ENCODE measurements around the gene EYA2. TPM values are rescaled to one million over a fixed set of nuclear protein-coding genes. Genes with fewer than 3 reads are reported as not detected.

EYA2 gene
- total RNA-seq, 1 experiment from 2014 or later = 0.74 TPM

DNA sequence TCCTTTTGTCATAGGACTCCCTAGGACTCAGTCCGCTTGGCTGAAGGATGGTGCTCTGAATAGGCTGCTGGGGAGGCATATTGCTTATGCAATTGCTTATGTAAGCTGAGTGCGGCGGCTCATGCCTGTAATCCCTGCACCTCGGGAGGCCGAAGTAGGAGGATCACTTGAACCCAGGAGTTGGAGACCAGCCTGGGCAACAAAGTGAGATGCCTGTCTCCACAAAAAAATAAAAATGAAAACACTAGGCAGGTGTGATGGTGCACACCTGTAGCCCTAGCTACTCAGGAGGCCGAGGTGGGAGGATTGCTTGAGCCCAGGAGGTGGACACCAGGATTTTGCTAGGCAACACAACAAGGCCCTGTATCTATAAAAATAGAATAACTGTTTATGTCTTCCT is 81.3 kb downstream of the EYA2 start:
- no peak overlapping the region for H4K8ac ChIP-seq (replicated peaks; ENCODE audit: insufficient read length, low read depth, low read length)
- no peak overlapping the region for H2BK5ac ChIP-seq (ENCODE audit: insufficient read length, low read length)
- H3K4ac ChIP-seq (ENCODE audit: low read depth, low read length) = no peak overlapping the region
- no peak overlapping the region for H2BK12ac ChIP-seq (ENCODE audit: insufficient read length, low read depth, low read length)
- no peak overlapping the region for H4K91ac ChIP-seq (ENCODE audit: insufficient read length, low read depth, low read length)
- H3K4me2 ChIP-seq (ENCODE audit: insufficient read depth, insufficient read length, low read length) = no peak overlapping the region
- Mint-ChIP-seq H3K4me3 (no peak overlapping the region), H3K27ac (peak overlapping the region in 1 of 3 experiments; percentile 56; a peak in 1 of 7 replicates), H3K27me3 (ENCODE audit: low read depth) (peaks cover 4% of the 10 kb centered on the region; the same call in 1 of the 2 replicates), H3K4me1 (peaks cover 16 to 21% of the 10 kb centered on the region in 2 experiments), H3K36me3 (ENCODE audit: insufficient read depth in 1 of 3, low read depth in 3 of 3) (no peaks in the 10 kb centered on the region), H3K9me3 (no peaks in the 10 kb centered on the region)
- no peak overlapping the region for H3K56ac ChIP-seq (ENCODE audit: insufficient read length, low read depth, low read length)
- no peaks in the 10 kb centered on the region for H4K20me1 ChIP-seq (ENCODE audit: control insufficient read depth, insufficient read depth, insufficient read length)
- H3K14ac ChIP-seq (ENCODE audit: insufficient read depth, low read length) = no peak overlapping the region
- no peak overlapping the region for H3K27ac ChIP-seq (ENCODE audit: insufficient read length, low read depth, low read length)
- no CpG with 5 or more reads among the region's 6 CpGs for WGBS (ENCODE audit: extremely low coverage, insufficient read length, low lambda C conversion rate)
- H3K79me2 ChIP-seq (ENCODE audit: insufficient read depth, low read length) = no peaks in the 10 kb centered on the region
- H3K23me2 ChIP-seq (ENCODE audit: insufficient read length, low read depth, low read length, poor library complexity, severe bottlenecking) = no peaks in the 10 kb centered on the region
- H2AK5ac ChIP-seq (ENCODE audit: insufficient read length, low read length) = no peak overlapping the region
- H3K27me3 ChIP-seq (ENCODE audit: insufficient read depth, low read length) = no peaks in the 10 kb centered on the region
- no peak overlapping the region for H2BK20ac ChIP-seq (ENCODE audit: low read depth, low read length, poor library complexity, severe bottlenecking)
- H2BK15ac ChIP-seq (ENCODE audit: low read depth, low read length) = no peak overlapping the region
- H3K23ac ChIP-seq (ENCODE audit: insufficient read length, low read depth, low read length) = no peak overlapping the region
- no peak overlapping the region for H4K5ac ChIP-seq (ENCODE audit: insufficient read length, low read depth, low read length)
- no peaks in the 10 kb centered on the region for H3K4me1 ChIP-seq (ENCODE audit: insufficient read depth, low read length)
- no peaks in the 10 kb centered on the region for H3K9me3 ChIP-seq (ENCODE audit: control insufficient read depth, low read depth, low read length)
- no peak overlapping the region for H2BK120ac ChIP-seq (ENCODE audit: low read depth, low read length, poor library complexity, severe bottlenecking)
- TF ChIP-seq, protein P1, sequence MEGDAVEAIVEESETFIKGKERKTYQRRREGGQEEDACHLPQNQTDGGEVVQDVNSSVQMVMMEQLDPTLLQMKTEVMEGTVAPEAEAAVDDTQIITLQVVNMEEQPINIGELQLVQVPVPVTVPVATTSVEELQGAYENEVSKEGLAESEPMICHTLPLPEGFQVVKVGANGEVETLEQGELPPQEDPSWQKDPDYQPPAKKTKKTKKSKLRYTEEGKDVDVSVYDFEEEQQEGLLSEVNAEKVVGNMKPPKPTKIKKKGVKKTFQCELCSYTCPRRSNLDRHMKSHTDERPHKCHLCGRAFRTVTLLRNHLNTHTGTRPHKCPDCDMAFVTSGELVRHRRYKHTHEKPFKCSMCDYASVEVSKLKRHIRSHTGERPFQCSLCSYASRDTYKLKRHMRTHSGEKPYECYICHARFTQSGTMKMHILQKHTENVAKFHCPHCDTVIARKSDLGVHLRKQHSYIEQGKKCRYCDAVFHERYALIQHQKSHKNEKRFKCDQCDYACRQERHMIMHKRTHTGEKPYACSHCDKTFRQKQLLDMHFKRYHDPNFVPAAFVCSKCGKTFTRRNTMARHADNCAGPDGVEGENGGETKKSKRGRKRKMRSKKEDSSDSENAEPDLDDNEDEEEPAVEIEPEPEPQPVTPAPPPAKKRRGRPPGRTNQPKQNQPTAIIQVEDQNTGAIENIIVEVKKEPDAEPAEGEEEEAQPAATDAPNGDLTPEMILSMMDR (conservative IDR thresholded peaks at IDR 0.05) = no peak
- DNase-seq = no peak
- no peak overlapping the region for H3K9ac ChIP-seq (ENCODE audit: extremely low read depth, insufficient read length, low read length)
- H3T11ph ChIP-seq (ENCODE audit: low read length) = no peak overlapping the region
- no peaks in the 10 kb centered on the region for H3K79me1 ChIP-seq (ENCODE audit: insufficient read depth, low read depth, low read length, poor library complexity, severe bottlenecking)
- no peak overlapping the region for H2AFZ ChIP-seq (ENCODE audit: low read length)
- H3K18ac ChIP-seq (ENCODE audit: insufficient read length, low read depth, low read length) = no peak overlapping the region
